ENCODE measurements around the gene CACNB2. TPM values are rescaled to one million over a fixed set of nuclear protein-coding genes. Genes with fewer than 3 reads are reported as not detected.

CACNB2 gene
- total and polyA plus RNA-seq, 8 donors, result 4.0 to 14.8 (median 11.8) TPM

GRCh38 chr10:18417950-18418527 lies 277.8 kb downstream of the CACNB2 start:
- Histone ChIP-seq H3K4me3 (no peak overlapping the region), H3K36me3 (no peaks in the 10 kb centered on the region), H3K27me3 (no peaks in the 10 kb centered on the region), H3K9me3 (no peaks in the 10 kb centered on the region), H3K27ac (no peak overlapping the region), H3K4me1 (no peaks in the 10 kb centered on the region)
- TF ChIP-seq, protein P1, sequence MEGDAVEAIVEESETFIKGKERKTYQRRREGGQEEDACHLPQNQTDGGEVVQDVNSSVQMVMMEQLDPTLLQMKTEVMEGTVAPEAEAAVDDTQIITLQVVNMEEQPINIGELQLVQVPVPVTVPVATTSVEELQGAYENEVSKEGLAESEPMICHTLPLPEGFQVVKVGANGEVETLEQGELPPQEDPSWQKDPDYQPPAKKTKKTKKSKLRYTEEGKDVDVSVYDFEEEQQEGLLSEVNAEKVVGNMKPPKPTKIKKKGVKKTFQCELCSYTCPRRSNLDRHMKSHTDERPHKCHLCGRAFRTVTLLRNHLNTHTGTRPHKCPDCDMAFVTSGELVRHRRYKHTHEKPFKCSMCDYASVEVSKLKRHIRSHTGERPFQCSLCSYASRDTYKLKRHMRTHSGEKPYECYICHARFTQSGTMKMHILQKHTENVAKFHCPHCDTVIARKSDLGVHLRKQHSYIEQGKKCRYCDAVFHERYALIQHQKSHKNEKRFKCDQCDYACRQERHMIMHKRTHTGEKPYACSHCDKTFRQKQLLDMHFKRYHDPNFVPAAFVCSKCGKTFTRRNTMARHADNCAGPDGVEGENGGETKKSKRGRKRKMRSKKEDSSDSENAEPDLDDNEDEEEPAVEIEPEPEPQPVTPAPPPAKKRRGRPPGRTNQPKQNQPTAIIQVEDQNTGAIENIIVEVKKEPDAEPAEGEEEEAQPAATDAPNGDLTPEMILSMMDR (IDR thresholded peaks at IDR 0.05), result no peak
- no peak for ATAC-seq
- no peak for DNase-seq
- intact Hi-C loops (cut with DNase I), result no loop called here

- no peak for ATAC-seq
- H3K9me3 ChIP-seq, result no peaks in the 10 kb centered on the region
- no peak overlapping the region for H3K4me3 ChIP-seq
- H3K27me3 ChIP-seq, result no peaks in the 10 kb centered on the region
- no peak for DNase-seq
- H3K4me1 ChIP-seq, result no peaks in the 10 kb centered on the region
- TF ChIP-seq, protein P1 (IDR thresholded peaks at IDR 0.05), result no peak
- intact Hi-C loops (cut with DNase I), result no loop called here
- H3K27ac ChIP-seq, result no peak overlapping the region
- H3K36me3 ChIP-seq, result no peaks in the 10 kb centered on the region
Measured at GRCh38 chr10:18418541-18419215, 278.5 kb downstream of the CACNB2 start.

GRCh38 chr10:18419945-18420344 lies 279.7 kb downstream of the CACNB2 start:
- no peaks in the 10 kb centered on the region for H3K36me3 ChIP-seq
- H3K4me3 ChIP-seq, result no peak overlapping the region
- H3K9me3 ChIP-seq, result no peaks in the 10 kb centered on the region
- no peak for ATAC-seq
- intact Hi-C loops (cut with DNase I), result no loop called here
- no peaks in the 10 kb centered on the region for H3K27me3 ChIP-seq
- H3K4me1 ChIP-seq, result no peaks in the 10 kb centered on the region
- DNase-seq, result no peak
- no peak overlapping the region for H3K27ac ChIP-seq
- TF ChIP-seq, protein P1 (IDR thresholded peaks at IDR 0.05), result no peak

- DNase-seq, result no peak
- H3K36me3 ChIP-seq, result no peaks in the 10 kb centered on the region
- H3K4me3 ChIP-seq, result no peak overlapping the region
- no peaks in the 10 kb centered on the region for H3K4me1 ChIP-seq
- H3K9me3 ChIP-seq, result no peaks in the 10 kb centered on the region
- no peaks in the 10 kb centered on the region for H3K27me3 ChIP-seq
- no peak overlapping the region for H3K27ac ChIP-seq
- intact Hi-C loops (cut with DNase I), result no loop called here
- ATAC-seq, result peak; percentile 53
- TF ChIP-seq, protein P1 (IDR thresholded peaks at IDR 0.05), result no peak
Measured at GRCh38 chr10:18421726-18422293, 281.6 kb downstream of the CACNB2 start.

- DNase-seq (no peak), ATAC-seq (no peak)
- TF ChIP-seq, protein P1 (IDR thresholded peaks at IDR 0.05), result no peak
- Histone ChIP-seq H3K27ac (no peak overlapping the region), H3K36me3 (no peaks in the 10 kb centered on the region), H3K9me3 (no peaks in the 10 kb centered on the region), H3K4me3 (no peak overlapping the region), H3K27me3 (no peaks in the 10 kb centered on the region), H3K4me1 (no peaks in the 10 kb centered on the region)
- intact Hi-C loops (cut with DNase I), result no loop called here
Measured at GRCh38 chr10:18423058-18423637, 282.9 kb downstream of the CACNB2 start.
